ENCODE results near the gene RFX1. TPM values are rescaled to one million over a fixed set of nuclear protein-coding genes. Genes with fewer than 3 reads are reported as not detected.

The RFX1 gene
- total RNA-seq, 4 donors from 2014 or later: 4.5 to 9.2 (median 6.1) TPM

DNA sequence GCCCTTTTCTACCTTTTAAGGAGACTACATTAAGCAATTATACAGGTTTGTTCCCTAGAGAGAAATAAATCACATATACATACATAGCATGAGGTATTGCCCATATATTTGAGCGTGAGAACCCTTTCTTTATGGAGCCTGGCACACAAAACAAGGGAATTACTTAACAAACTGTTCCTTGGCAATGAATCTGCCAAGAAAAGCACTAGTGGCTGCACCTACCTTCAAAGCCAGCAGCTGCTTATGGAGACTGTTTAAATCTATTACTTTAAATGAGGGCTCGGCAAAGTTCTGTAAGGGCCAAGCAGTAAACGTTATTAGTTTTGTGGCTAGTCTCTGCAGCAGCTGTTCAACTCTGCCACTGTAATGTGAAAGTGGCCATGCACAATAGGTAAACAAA is 7.0 kb downstream of the RFX1 start:
- DNase-seq (ENCODE audit: low spot score in 2 of 2): no peak
- intact Hi-C loops (cut with DNase I; ENCODE audit: low total_unique reads): no loop called here

DNA sequence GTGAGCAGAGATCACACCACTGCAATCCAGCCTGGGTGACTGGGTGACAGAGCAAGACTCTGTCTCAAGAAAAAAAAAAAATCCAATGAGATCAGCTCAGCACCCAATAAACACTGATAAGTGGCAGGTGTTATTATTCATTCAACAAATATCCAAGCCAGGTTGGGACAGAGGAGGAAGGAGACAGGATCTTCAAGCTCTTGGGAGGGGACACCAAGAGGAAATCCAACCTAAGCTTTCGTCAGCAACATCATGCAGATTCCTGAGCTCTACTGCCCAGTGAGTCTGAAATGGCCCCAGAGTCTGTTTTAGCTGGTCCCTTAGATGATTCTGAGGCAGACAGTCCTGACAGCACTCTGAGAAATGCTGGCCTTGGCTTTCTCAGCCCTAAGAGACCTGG is 7.7 kb downstream of the RFX1 start:
- no peak overlapping the region for H3K4me3 ChIP-seq (ENCODE audit: low read depth, poor library complexity, severe bottlenecking)
- DNase-seq (ENCODE audit: low spot score in 2 of 2): no peak
- no peak for TF ChIP-seq POLR2A (IDR thresholded peaks at IDR 0.05)
- TF ChIP-seq, protein P1, sequence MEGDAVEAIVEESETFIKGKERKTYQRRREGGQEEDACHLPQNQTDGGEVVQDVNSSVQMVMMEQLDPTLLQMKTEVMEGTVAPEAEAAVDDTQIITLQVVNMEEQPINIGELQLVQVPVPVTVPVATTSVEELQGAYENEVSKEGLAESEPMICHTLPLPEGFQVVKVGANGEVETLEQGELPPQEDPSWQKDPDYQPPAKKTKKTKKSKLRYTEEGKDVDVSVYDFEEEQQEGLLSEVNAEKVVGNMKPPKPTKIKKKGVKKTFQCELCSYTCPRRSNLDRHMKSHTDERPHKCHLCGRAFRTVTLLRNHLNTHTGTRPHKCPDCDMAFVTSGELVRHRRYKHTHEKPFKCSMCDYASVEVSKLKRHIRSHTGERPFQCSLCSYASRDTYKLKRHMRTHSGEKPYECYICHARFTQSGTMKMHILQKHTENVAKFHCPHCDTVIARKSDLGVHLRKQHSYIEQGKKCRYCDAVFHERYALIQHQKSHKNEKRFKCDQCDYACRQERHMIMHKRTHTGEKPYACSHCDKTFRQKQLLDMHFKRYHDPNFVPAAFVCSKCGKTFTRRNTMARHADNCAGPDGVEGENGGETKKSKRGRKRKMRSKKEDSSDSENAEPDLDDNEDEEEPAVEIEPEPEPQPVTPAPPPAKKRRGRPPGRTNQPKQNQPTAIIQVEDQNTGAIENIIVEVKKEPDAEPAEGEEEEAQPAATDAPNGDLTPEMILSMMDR (IDR thresholded peaks at IDR 0.05): no peak
- 85 to 94% methylated on average over 1 of the region's 1 CpG for WGBS, 2 donors
- intact Hi-C loops (cut with DNase I; ENCODE audit: low total_unique reads): no loop called here

More for the DNA sequence above, 7.0 kb downstream of the RFX1 start:
- 96% methylated on average over 3 of the region's 3 CpGs for WGBS, 2 donors
- no peak for TF ChIP-seq POLR2A (IDR thresholded peaks at IDR 0.05)
- TF ChIP-seq, protein P1 (IDR thresholded peaks at IDR 0.05): no peak
- H3K4me3 ChIP-seq (ENCODE audit: low read depth, poor library complexity, severe bottlenecking): no peak overlapping the region

DNA sequence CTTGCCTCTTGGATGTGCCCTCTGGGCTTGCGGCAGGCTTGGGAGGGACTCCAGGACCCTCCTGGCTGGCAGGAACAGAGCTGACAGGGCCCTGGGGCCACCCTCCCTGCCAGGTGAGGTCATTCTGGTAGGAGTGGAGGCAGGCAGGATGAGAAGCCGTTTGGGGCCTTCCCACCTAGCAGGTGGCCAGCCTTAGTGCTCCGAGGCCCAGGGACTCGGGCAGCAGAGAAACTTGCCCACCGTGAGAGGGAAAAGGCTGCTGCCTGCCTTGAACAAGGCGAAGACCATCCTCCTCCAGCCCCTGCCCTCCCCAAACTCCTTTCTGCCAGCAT is 8.5 kb downstream of the RFX1 start:
- no peak for DNase-seq (ENCODE audit: low spot score in 2 of 2)
- no peak overlapping the region for H3K4me3 ChIP-seq (ENCODE audit: low read depth, poor library complexity, severe bottlenecking)
- 85 to 91% methylated on average over 4 to 6 of the region's 6 CpGs for WGBS, 2 donors
- intact Hi-C loops (cut with DNase I; ENCODE audit: low total_unique reads): no loop called here
- TF ChIP-seq, protein P1 (IDR thresholded peaks at IDR 0.05): no peak
- TF ChIP-seq POLR2A (IDR thresholded peaks at IDR 0.05): no peak

DNA sequence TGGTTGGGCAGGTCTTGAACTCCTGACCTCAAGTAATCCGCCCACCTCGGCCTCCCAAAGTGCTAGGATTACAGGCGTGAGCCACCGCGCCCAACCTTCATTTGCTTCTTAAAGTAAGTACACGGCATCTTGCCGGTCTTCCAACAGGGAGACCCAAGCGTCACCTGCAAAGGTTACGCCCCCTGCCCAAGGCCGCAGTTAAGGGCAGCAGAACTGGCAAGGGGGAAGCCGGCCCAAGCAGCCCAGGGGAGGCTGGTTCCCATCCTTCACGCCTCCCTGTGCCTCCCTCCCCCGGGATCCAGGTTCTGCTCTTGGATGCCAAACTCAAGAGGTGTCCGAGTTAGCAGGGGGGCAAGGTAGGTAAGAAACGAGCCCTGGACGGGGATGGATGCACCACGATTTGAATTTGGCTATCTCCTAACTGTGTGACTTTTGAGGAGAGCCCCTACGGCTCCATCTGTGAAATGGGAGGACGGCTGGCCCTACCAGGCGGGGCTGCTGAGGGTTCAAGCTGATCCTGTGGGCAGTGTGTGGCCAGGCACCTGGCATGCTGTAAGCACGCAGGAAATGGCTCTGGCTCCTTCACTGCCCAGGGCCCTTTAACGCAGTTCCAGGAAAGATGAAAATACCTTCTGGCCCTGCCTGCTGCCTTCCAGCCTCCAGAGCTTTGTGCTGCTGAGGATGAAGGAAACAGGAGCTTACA is 9.0 kb downstream of the RFX1 start:
- TF ChIP-seq POLR2A (IDR thresholded peaks at IDR 0.05): no peak
- TF ChIP-seq, protein P1 (IDR thresholded peaks at IDR 0.05): no peak
- H3K4me3 ChIP-seq (ENCODE audit: low read depth, poor library complexity, severe bottlenecking): no peak overlapping the region
- WGBS, 2 donors: 92 to 93% methylated on average over 22 of the region's 22 CpGs
- intact Hi-C loops (cut with DNase I; ENCODE audit: low total_unique reads): no loop called here
- DNase-seq (ENCODE audit: low spot score in 2 of 2): no peak

DNA sequence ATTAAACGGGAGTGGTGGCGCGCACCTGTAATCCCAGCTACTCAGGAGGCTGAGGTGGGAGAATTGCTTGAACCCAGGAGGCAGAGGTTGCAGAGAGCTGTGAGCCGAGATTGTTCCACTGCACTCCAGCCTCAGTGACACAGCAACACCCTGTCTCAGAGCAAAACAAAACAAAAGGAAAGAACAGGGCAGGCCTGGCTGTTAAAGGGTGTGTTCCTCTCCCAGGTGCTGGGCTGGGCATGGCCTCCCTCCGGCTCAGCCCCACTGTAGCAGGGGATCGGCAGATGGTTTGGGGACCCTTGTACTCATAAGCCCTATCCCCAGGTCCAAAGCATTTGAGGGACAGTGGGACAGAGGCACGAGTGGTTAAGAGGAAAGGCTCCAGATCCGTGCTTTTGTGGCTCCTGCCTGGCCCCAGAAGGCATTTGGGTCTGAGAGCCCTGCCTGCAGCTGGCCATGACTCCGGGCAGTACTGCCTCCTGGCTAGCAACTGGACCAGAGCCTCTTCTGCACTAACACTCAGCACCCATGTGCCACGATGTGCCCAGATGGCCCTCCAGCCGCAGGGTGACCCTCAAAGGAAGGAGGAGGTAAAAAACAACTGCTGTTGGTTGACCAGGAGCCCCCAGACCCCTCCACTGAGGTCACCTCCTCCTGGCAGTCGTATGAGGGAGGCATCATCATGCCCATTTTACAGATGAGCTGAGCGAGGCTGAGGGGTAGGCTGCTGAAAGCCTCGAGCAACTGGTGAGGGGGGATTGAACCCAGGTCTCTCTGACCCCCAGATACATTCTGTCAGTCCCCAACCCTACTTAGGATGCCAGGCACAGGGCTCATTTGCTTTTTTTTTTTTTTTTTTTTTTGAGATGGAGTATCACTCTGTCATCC is 10.0 kb downstream of the RFX1 start:
- WGBS, 2 donors: 87 to 89% methylated on average over 13 of the region's 14 CpGs
- no peak overlapping the region for H3K4me3 ChIP-seq (ENCODE audit: low read depth, poor library complexity, severe bottlenecking)
- intact Hi-C loops (cut with DNase I; ENCODE audit: low total_unique reads): no loop called here
- DNase-seq (ENCODE audit: low spot score in 2 of 2): no peak
- TF ChIP-seq, protein P1 (IDR thresholded peaks at IDR 0.05): no peak
- no peak for TF ChIP-seq POLR2A (IDR thresholded peaks at IDR 0.05)

All from lower leg skin (tissue), 4 donors.